ENCODE results near the gene TMPRSS5. TPM values are rescaled to one million over a fixed set of nuclear protein-coding genes. Genes with fewer than 3 reads are reported as not detected.

The TMPRSS5 gene
- total and polyA plus RNA-seq, 10 of the 15 experiments (the other 5 are each of a cell fraction or from before 2014, with no cell fraction given): 0.05 to 0.85 (median 0.34) TPM; not detected in 2

DNA sequence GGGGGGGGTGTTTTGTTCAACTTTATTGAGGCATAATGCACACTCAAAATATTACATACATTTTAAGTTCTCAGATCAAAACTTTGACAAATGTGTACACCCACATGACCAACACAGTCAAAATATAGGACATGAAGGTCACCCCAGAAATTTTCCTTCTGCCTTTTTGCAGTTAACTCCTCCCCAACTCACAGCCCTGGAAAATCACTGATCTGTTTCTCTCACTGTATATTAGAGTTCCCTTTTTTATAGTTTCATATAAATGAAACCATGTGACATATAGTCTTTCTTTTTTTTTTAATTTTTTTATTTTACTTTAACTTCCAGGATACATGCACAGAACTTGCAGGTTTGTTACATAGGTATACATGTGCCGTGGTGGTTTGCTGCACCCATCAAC is 4.6 kb downstream of the TMPRSS5 start:
- no peaks in the 10 kb centered on the region; the same call in 2 of the 3 replicates for H3K9me3 ChIP-seq (replicated peaks; ENCODE audit: control insufficient read depth, insufficient read depth, low read length)
- H3K27ac ChIP-seq (ENCODE audit: control insufficient read depth, insufficient read depth): no peak overlapping the region
- H3K79me2 ChIP-seq (ENCODE audit: control insufficient read depth, insufficient read depth, low read length): no peaks in the 10 kb centered on the region
- no peak overlapping the region for H3K9ac ChIP-seq (ENCODE audit: control insufficient read depth, insufficient read depth, low read length)
- in situ Hi-C loops (cut with MboI): no loop called here
- CTCF ChIA-PET: no interaction called here
- POLR2A ChIA-PET: no interaction called here
- SMC1A ChIA-PET (ENCODE audit: uncharacterized antibody, unreplicated experiment): no interaction called here
- no peaks in the 10 kb centered on the region for H4K20me1 ChIP-seq (ENCODE audit: control insufficient read depth, insufficient read depth)
- H3K27me3 ChIP-seq (replicated peaks in 1 of 2; ENCODE audit: control insufficient read depth in 2 of 2, insufficient read depth in 2 of 2, low read length in 1 of 2): peaks cover 0 to 1% of the 10 kb centered on the region in 2 experiments; a peak in 1 of 4 replicates
- WGBS (ENCODE audit: insufficient coverage, insufficient replicate concordance, low lambda C conversion rate, missing lambda C conversion rate): 82% methylated on average over 1 of the region's 1 CpG
- no peak overlapping the region for H2AFZ ChIP-seq (ENCODE audit: control insufficient read depth, low read depth, low read length)
- H3K4me1 ChIP-seq (ENCODE audit: control insufficient read depth, insufficient read depth, low read length): no peaks in the 10 kb centered on the region
- RAD21 ChIA-PET (ENCODE audit: unreplicated experiment): no interaction called here
- no peak overlapping the region for H3K4me3 ChIP-seq
- H3K4me2 ChIP-seq (ENCODE audit: control insufficient read depth, insufficient read depth): no peak overlapping the region
- intact Hi-C loops (cut with micrococcal nuclease; ENCODE audit: unreplicated experiment): no loop called here
- no TSS peak for BruUV-seq (replicated peaks)
- ATAC-seq (no peak), FAIRE-seq (no peak), DNase-seq (ENCODE audit: low read depth, low spot score) (no peak)
- H3K36me3 ChIP-seq (ENCODE audit: control insufficient read depth in 2 of 2, insufficient read depth in 2 of 2, low read length in 1 of 2): no peaks in the 10 kb centered on the region
- TF ChIP-seq, protein P1, sequence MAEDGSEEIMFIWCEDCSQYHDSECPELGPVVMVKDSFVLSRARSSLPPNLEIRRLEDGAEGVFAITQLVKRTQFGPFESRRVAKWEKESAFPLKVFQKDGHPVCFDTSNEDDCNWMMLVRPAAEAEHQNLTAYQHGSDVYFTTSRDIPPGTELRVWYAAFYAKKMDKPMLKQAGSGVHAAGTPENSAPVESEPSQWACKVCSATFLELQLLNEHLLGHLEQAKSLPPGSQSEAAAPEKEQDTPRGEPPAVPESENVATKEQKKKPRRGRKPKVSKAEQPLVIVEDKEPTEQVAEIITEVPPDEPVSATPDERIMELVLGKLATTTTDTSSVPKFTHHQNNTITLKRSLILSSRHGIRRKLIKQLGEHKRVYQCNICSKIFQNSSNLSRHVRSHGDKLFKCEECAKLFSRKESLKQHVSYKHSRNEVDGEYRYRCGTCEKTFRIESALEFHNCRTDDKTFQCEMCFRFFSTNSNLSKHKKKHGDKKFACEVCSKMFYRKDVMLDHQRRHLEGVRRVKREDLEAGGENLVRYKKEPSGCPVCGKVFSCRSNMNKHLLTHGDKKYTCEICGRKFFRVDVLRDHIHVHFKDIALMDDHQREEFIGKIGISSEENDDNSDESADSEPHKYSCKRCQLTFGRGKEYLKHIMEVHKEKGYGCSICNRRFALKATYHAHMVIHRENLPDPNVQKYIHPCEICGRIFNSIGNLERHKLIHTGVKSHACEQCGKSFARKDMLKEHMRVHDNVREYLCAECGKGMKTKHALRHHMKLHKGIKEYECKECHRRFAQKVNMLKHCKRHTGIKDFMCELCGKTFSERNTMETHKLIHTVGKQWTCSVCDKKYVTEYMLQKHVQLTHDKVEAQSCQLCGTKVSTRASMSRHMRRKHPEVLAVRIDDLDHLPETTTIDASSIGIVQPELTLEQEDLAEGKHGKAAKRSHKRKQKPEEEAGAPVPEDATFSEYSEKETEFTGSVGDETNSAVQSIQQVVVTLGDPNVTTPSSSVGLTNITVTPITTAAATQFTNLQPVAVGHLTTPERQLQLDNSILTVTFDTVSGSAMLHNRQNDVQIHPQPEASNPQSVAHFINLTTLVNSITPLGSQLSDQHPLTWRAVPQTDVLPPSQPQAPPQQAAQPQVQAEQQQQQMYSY (CRISPR knock-in tag; IDR thresholded peaks at IDR 0.05): no peak
- TF ChIP-seq ZZZ3 (IDR thresholded peaks at IDR 0.05; ENCODE audit: control insufficient read depth, insufficient read length, low read depth) (no peak), SIX5 (IDR thresholded peaks at IDR 0.05; ENCODE audit: low read depth, low read length, severe bottlenecking) (no peak), SMAD1 (IDR thresholded peaks at IDR 0.05; ENCODE audit: low read depth, partially characterized antibody) (no peak), TCF7 (IDR thresholded peaks at IDR 0.05; ENCODE audit: borderline replicate concordance) (no peak), EP300 (IDR thresholded peaks at IDR 0.05; ENCODE audit: borderline replicate concordance in 1 of 2, control insufficient read depth in 1 of 2, low read depth in 2 of 2, low read length in 2 of 2) (no peak), RUNX3 (IDR thresholded peaks at IDR 0.05; ENCODE audit: low read length) (no peak), CBX5 (IDR thresholded peaks at IDR 0.05; ENCODE audit: low read depth) (no peak), GATAD2B (conservative IDR thresholded peaks at IDR 0.05; ENCODE audit: low read depth) (no peak), NBN (IDR thresholded peaks at IDR 0.05) (no peak), SMARCA5 (IDR thresholded peaks at IDR 0.05) (no peak), ASH2L (IDR thresholded peaks at IDR 0.05; ENCODE audit: borderline replicate concordance, low read depth) (no peak), JUND (IDR thresholded peaks at IDR 0.05; ENCODE audit: low read depth, low read length) (no peak), EED (IDR thresholded peaks at IDR 0.05; ENCODE audit: low read depth) (no peak), NR2C1 (IDR thresholded peaks at IDR 0.05) (no peak), ZNF207 (IDR thresholded peaks at IDR 0.05; ENCODE audit: borderline replicate concordance) (no peak)
- TF ChIP-seq, protein P2, sequence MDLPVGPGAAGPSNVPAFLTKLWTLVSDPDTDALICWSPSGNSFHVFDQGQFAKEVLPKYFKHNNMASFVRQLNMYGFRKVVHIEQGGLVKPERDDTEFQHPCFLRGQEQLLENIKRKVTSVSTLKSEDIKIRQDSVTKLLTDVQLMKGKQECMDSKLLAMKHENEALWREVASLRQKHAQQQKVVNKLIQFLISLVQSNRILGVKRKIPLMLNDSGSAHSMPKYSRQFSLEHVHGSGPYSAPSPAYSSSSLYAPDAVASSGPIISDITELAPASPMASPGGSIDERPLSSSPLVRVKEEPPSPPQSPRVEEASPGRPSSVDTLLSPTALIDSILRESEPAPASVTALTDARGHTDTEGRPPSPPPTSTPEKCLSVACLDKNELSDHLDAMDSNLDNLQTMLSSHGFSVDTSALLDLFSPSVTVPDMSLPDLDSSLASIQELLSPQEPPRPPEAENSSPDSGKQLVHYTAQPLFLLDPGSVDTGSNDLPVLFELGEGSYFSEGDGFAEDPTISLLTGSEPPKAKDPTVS (IDR thresholded peaks at IDR 0.05; ENCODE audit: low read depth, low read length): no peak
- TF ChIP-seq, protein P3, sequence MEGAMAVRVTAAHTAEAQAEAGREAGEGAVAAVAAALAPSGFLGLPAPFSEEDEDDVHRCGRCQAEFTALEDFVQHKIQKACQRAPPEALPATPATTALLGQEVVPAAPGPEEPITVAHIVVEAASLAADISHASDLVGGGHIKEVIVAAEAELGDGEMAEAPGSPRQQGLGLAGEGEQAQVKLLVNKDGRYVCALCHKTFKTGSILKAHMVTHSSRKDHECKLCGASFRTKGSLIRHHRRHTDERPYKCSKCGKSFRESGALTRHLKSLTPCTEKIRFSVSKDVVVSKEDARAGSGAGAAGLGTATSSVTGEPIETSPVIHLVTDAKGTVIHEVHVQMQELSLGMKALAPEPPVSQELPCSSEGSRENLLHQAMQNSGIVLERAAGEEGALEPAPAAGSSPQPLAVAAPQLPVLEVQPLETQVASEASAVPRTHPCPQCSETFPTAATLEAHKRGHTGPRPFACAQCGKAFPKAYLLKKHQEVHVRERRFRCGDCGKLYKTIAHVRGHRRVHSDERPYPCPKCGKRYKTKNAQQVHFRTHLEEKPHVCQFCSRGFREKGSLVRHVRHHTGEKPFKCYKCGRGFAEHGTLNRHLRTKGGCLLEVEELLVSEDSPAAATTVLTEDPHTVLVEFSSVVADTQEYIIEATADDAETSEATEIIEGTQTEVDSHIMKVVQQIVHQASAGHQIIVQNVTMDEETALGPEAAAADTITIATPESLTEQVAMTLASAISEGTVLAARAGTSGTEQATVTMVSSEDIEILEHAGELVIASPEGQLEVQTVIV (IDR thresholded peaks at IDR 0.05; ENCODE audit: borderline replicate concordance, partially characterized antibody): no peak

Measured in GM12878 (cell line).